Fibroblast of villous mesenchyme (primary cell): ENCODE results near the gene CLDN22. TPM values are rescaled to one million over a fixed set of nuclear protein-coding genes. Genes with fewer than 3 reads are reported as not detected.

Experiments
- DNase-seq: peaks from one replicate; pipeline ENCODE4 v3.0.0-alpha.2; 2010; ENCODE audit warnings: low read depth
- H3K4me3 ChIP-seq: 2 replicates; pipeline ENCODE4 v1.5.1; 2011; ENCODE audit warnings: low read depth, mild to moderate bottlenecking, low read length
- total RNA-seq: library from RNA; depleted of rRNA; stranded (reverse); fragments of >200 nt; gene quantifications from 2 replicates; pipeline ENCODE4 v1.2.3, GENCODE V29; 2012
- TF ChIP-seq, protein P1 (sequence below): IDR thresholded peaks from 2 replicates; pipeline ENCODE4 v1.5.1; 2012; ENCODE audit warnings: low read depth, mild to moderate bottlenecking, low read length; ENCODE audit not compliant: insufficient read depth

CLDN22 gene
- total RNA-seq, 1 donor = under 0.01 TPM

DNA sequence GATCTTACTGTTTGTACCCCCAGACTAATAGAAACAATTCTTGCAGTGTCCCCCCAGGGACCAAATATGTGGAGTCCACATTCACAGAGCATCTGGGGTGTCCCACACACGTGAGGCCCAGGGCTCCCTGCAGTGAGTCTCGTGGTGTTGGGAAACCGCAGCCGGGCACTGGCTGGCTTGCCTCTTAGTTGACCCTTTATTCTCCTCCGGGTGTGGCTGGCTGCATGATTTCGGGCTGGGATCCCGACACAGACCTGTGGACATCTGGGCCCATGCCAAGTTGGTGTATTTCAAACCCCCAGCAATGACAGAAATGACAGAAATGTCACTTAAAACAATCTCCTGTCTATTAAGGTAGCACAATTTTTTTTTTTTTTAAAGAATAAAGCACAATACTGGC is 17.8 kb upstream of the CLDN22 start:
- no peak overlapping the region for H3K4me3 ChIP-seq
- TF ChIP-seq, protein P1, sequence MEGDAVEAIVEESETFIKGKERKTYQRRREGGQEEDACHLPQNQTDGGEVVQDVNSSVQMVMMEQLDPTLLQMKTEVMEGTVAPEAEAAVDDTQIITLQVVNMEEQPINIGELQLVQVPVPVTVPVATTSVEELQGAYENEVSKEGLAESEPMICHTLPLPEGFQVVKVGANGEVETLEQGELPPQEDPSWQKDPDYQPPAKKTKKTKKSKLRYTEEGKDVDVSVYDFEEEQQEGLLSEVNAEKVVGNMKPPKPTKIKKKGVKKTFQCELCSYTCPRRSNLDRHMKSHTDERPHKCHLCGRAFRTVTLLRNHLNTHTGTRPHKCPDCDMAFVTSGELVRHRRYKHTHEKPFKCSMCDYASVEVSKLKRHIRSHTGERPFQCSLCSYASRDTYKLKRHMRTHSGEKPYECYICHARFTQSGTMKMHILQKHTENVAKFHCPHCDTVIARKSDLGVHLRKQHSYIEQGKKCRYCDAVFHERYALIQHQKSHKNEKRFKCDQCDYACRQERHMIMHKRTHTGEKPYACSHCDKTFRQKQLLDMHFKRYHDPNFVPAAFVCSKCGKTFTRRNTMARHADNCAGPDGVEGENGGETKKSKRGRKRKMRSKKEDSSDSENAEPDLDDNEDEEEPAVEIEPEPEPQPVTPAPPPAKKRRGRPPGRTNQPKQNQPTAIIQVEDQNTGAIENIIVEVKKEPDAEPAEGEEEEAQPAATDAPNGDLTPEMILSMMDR = no peak
- DNase-seq = peak; percentile 13

DNA sequence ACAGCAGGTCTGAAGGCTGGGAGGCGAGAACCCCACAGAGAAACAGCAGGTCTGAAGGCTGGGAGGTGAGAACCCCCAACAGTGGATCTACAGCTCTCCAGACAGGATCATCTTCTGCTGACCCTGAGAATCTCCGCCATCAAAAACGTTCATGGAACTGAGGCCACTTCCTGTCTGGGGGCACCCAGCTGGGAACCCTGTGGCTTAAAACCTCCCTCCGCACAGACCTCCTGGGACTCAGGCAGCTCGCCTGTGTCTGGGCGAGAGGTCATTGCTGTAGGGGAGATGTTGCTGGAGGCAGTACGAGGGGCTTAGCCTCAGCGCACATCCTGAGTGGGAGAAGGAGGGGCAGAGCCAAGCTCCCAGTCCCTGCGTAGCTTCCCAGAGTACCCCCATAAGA is 17.3 kb upstream of the CLDN22 start:
- TF ChIP-seq, protein P1 = no peak
- DNase-seq = no peak
- no peak overlapping the region for H3K4me3 ChIP-seq

DNA sequence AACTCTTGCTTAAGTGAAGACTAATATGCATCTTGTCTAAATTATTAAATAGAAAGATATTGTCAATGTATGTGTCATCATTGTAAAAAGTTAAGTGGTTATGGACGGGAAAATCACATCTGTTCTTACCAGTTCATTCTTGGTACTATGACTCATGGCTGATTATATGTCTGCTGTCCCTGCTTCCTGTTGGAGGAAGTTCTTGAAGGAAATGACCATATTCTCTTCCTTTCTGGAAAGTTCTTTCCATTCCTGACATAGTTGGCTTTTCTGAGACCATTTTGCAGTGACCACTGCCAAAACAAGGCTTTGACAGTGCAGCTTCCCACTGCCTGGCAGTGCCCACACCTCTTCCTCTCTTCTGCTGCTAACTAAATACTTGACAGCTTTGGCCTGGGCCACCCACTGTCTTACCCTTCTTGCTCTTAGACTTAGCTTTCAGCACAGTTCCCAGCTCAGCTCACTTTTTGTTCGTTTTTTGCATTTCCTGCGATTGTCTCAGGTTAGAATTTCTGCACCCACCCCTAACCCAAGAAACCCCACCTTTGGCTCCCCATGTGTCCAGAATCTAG is 15.4 kb upstream of the CLDN22 start:
- peak; percentile 88 for DNase-seq

DNA sequence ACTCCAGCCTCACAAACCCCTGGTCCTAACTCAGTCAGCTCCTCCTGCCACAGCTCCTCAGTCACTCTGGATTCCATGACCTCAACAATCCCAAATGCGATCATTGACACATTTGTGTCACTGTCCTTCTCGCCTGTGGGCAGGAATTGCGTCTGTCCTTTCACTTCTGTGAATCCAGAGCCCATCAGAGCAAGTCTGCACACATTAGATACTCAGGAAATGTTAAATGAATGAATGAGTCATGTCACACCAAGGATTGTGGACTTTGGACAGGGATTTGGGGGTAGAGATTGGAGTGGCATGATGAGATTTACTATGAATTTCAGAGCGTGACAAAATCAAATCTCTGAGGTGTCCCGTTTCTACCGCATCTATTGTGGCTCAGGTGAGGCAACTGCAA is 13.9 kb upstream of the CLDN22 start:
- DNase-seq = no peak
- TF ChIP-seq, protein P1 = no peak
- H3K4me3 ChIP-seq = no peak overlapping the region

More for the DNA sequence above, 15.4 kb upstream of the CLDN22 start:
- TF ChIP-seq, protein P1 = no peak
- no peak overlapping the region for H3K4me3 ChIP-seq

DNA sequence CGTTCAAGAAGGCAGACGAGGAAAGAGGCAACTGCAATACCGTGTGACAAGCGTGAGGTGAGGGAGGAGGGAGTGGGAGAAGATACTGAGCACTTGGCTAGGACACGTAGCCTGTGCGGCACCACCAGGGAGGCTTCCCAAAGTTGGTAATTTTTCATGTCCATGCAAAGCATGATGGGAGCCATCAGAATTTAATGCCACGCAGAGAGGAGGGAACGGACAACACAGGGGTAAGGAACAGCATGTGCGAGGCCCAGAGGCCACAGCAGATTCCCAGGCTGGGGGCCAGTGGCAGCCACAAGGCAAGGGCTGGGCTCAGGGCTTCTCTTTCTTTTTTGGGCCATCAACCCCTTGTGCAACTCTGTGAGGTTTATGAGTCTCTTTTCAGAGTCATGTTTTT is 13.1 kb upstream of the CLDN22 start:
- no peak for DNase-seq
- no peak overlapping the region for H3K4me3 ChIP-seq
- TF ChIP-seq, protein P1 = no peak

DNA sequence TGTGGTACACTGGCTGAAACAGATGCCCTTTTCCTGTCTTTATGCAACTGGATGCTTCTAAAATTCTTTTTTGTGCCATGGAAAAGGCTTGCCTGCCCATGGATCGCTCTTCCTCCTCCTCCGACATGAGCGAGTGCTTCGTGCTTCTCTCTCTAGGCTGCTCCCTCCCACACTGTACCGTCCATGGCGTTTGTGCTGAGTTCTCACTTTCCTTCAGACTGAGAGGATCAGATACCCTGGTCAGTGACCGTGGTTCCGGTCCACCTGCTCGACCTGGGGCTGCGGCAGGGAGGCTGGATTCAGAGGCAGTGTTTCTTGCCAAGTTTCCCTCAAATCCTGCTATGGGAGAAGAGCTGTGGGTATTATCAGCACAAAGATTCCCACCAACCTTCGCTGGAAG is 12.4 kb upstream of the CLDN22 start:
- no peak for DNase-seq
- H3K4me3 ChIP-seq = no peak overlapping the region
- TF ChIP-seq, protein P1 = no peak

DNA sequence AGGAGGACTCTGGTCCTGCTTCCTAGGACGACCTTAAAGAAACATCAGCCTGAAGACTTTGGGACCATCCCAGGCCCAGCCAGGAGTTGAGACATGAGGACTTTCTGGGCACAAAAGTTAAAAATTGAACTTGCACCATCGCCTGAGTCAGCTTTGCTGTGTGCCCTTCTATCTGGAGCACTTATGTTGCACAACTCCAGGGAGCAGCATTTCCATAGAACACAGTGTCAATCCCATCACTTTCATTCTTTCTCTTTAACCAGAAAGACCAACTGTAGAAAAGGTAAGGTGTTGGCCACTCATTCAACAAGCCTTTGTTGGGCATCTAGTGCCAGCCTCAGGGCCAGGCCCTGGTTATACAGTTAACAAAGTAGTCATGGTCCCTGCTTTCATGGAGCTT is 10.8 kb upstream of the CLDN22 start:
- no peak overlapping the region for H3K4me3 ChIP-seq
- TF ChIP-seq, protein P1 = no peak
- no peak for DNase-seq
